Colonic mucosa (tissue), 4 donors: ENCODE results near the gene GPR18. TPM values are rescaled to one million over a fixed set of nuclear protein-coding genes. Genes with fewer than 3 reads are reported as not detected.
"Not testable (repeated sequence)": the region's sequence is repeated elsewhere in the genome, so short reads cannot be mapped to it uniquely, and the experiment has no call there.

Experiments
- DNase-seq: peaks from one replicate; pipeline ENCODE4 v3.0.0-alpha.2; 2020
- H3K27ac ChIP-seq: fragments of 200-600 bp; one replicate; pipeline ENCODE4 v1.8.0; 2021
- H3K27me3 ChIP-seq: fragments of 200-600 bp; one replicate; pipeline ENCODE4 v1.8.0; 2021
- H3K36me3 ChIP-seq: fragments of 200-600 bp; one replicate; pipeline ENCODE4 v1.8.0; 2021
- H3K4me1 ChIP-seq: fragments of 200-600 bp; one replicate; pipeline ENCODE4 v1.8.0; 2021; ENCODE audit warnings: mild to moderate bottlenecking
- H3K4me3 ChIP-seq: fragments of 200-600 bp; one replicate; pipeline ENCODE4 v1.8.0; 2021
- H3K9ac ChIP-seq, 2 donors: one replicate each; pipeline ENCODE4 v1.7.0; 2013; ENCODE audit warnings: control low read depth in 2 of 2, low read depth in 2 of 2, low read length in 2 of 2
- H3K9me3 ChIP-seq: fragments of 200-600 bp; one replicate; pipeline ENCODE4 v1.8.0; 2021
- intact Hi-C: fragments of 100-400 bp; cut with DNase I; formaldehyde crosslinking; loops from one replicate; pipeline ENCODE4 v1.14.1; 2022
- total RNA-seq, 2 donors: library from RNA; stranded (reverse); fragmentation: NEBNext Ultra II Directional in 1 of 2; extraction: Animal tissue kit (Norgen Biotek cat#: 25700) in 1 of 2; gene quantifications; one replicate each; pipeline ENCODE4 v1.2.1, GENCODE V29; 2021
- TF ChIP-seq, protein P1 (sequence below): fragments of 200-600 bp; IDR thresholded peaks from one replicate; pipeline ENCODE4 v1.8.0; 2022; ENCODE audit warnings: antibody characterized with exemption, mild to moderate bottlenecking
- donor health status: healthy.
- donor health status: DM: no; HTN: no; CAD: no.
- donor health status: DM: no; HTN: no; CAD: no.

GPR18 gene
- total RNA-seq, 2 donors from 2014 or later: 0.35 TPM; not detected in 1

GRCh38 chr13:99256283-99256682 is 1.9 kb downstream of the GPR18 start:
- no peaks in the 10 kb centered on the region for H3K36me3 ChIP-seq
- no peaks in the 10 kb centered on the region for H3K4me1 ChIP-seq
- intact Hi-C loops: no loop called here
- H3K9me3 ChIP-seq: no peaks in the 10 kb centered on the region
- DNase-seq: no peak
- TF ChIP-seq, protein P1, sequence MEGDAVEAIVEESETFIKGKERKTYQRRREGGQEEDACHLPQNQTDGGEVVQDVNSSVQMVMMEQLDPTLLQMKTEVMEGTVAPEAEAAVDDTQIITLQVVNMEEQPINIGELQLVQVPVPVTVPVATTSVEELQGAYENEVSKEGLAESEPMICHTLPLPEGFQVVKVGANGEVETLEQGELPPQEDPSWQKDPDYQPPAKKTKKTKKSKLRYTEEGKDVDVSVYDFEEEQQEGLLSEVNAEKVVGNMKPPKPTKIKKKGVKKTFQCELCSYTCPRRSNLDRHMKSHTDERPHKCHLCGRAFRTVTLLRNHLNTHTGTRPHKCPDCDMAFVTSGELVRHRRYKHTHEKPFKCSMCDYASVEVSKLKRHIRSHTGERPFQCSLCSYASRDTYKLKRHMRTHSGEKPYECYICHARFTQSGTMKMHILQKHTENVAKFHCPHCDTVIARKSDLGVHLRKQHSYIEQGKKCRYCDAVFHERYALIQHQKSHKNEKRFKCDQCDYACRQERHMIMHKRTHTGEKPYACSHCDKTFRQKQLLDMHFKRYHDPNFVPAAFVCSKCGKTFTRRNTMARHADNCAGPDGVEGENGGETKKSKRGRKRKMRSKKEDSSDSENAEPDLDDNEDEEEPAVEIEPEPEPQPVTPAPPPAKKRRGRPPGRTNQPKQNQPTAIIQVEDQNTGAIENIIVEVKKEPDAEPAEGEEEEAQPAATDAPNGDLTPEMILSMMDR: no peak
- H3K27me3 ChIP-seq: no peaks in the 10 kb centered on the region
- H3K4me3 ChIP-seq: no peak overlapping the region
- no peak overlapping the region for H3K9ac ChIP-seq
- no peak overlapping the region for H3K27ac ChIP-seq

DNA sequence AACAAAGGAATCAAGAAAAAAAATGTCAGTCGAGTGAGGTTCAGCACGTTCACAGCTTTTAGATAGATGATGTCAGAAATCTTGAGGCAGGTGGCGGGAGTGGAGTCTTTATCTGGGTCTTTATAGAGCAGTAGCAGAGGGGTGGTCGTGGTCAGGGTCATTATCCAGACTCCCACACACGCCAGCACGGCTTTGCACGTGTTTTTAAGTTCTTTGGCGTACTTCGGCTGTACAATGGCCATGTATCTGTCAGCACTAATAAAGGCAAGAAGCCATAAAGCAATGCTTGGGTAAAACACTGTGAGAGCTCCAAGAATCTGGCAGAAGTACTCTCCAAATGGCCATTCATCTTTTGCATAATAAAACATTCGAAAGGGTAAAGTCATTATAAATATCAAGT is 2.9 kb downstream of the GPR18 start:
- Histone ChIP-seq H3K4me1 (no peaks in the 10 kb centered on the region), H3K27me3 (no peaks in the 10 kb centered on the region), H3K4me3 (no peak overlapping the region), H3K9ac (no peak overlapping the region), H3K36me3 (no peaks in the 10 kb centered on the region), H3K27ac (no peak overlapping the region), H3K9me3 (no peaks in the 10 kb centered on the region)
- TF ChIP-seq, protein P1: no peak
- DNase-seq: no peak
- intact Hi-C loops: no loop called here

GRCh38 chr13:99254830-99255229 is 3.3 kb downstream of the GPR18 start:
- no peak overlapping the region for H3K4me3 ChIP-seq
- no peak overlapping the region for H3K9ac ChIP-seq
- no peak for DNase-seq
- H3K36me3 ChIP-seq: no peaks in the 10 kb centered on the region
- no peak overlapping the region for H3K27ac ChIP-seq
- TF ChIP-seq, protein P1: no peak
- no peaks in the 10 kb centered on the region for H3K4me1 ChIP-seq
- intact Hi-C loops: no loop called here
- H3K27me3 ChIP-seq: no peaks in the 10 kb centered on the region
- H3K9me3 ChIP-seq: no peaks in the 10 kb centered on the region

DNA sequence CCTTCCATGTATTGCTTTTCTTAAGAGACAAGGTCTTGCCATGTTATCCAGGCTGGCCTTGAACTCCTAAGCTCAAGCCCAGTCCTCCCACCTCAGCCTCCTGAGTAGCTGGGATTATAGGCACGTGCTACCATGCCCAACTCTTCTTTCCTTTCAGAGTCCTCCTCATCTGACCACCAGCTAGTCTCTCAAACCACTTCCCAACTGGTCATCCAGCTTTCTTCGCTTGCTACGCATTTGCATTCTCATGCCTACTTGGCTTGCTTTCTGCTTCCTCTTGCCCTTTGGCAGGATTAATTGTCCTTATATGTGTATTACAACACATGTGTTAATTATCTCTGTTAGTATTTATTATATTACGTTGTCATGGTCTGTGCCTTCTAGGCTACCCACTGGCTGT is 6.3 kb downstream of the GPR18 start:
- Histone ChIP-seq H3K9ac (no peak overlapping the region), H3K27ac (no peak overlapping the region), H3K4me3 (no peak overlapping the region), H3K9me3 (no peaks in the 10 kb centered on the region), H3K4me1 (no peaks in the 10 kb centered on the region), H3K36me3 (no peaks in the 10 kb centered on the region), H3K27me3 (no peaks in the 10 kb centered on the region)
- intact Hi-C loops: no loop called here
- no peak for DNase-seq
- TF ChIP-seq, protein P1: no peak

GRCh38 chr13:99250982-99251825 is 7.0 kb downstream of the GPR18 start:
- intact Hi-C loops: no loop called here
- no peaks in the 10 kb centered on the region for H3K36me3 ChIP-seq

DNA sequence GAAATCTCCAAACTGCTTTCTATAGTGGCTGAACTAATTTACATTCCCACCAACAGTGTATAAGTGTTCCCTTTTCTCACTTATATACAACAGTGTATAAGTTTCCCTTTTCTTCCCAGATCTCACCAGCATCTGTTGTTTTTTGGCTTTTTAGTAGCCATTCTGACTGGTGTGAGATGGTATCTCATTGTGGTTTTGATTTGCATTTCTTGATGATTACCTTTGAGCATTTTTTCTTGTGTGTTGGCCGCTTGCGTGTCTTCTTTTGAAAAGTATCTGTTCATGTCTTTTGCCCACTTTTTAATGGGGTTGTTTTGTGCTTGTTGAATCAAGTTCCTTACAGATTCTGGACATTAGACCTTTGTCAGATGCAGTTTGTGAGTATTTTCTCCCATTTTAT is 8.6 kb downstream of the GPR18 start:
- intact Hi-C loops, H3K4me1 ChIP-seq, H3K9me3 ChIP-seq, H3K27ac ChIP-seq, H3K4me3 ChIP-seq, H3K9ac ChIP-seq, H3K36me3 ChIP-seq, H3K27me3 ChIP-seq, DNase-seq: not testable (repeated sequence)

More at GRCh38 chr13:99250982-99251825, 7.0 kb downstream of the GPR18 start:
- Histone ChIP-seq H3K4me1 (no peaks in the 10 kb centered on the region), H3K9ac (no peak overlapping the region), H3K27me3 (no peaks in the 10 kb centered on the region), H3K4me3 (no peak overlapping the region), H3K9me3 (no peaks in the 10 kb centered on the region), H3K27ac (no peak overlapping the region)
- TF ChIP-seq, protein P1: no peak
- DNase-seq: no peak

- H3K9ac ChIP-seq, H3K4me1 ChIP-seq, H3K27ac ChIP-seq, H3K4me3 ChIP-seq, intact Hi-C loops, H3K9me3 ChIP-seq, H3K36me3 ChIP-seq, DNase-seq, H3K27me3 ChIP-seq: not testable (repeated sequence)
These were observed 9.0 kb downstream of the GPR18 start for GRCh38 chr13:99249178-99249577.
